ENCODE measurements around the gene GSK3B. TPM values are rescaled to one million over a fixed set of nuclear protein-coding genes. Genes with fewer than 3 reads are reported as not detected.
"Not testable (repeated sequence)": the region's sequence is repeated elsewhere in the genome, so short reads cannot be mapped to it uniquely, and the experiment has no call there.

Gene GSK3B
- total RNA-seq, 1 donor from 2014 or later, result 88.6 TPM

DNA sequence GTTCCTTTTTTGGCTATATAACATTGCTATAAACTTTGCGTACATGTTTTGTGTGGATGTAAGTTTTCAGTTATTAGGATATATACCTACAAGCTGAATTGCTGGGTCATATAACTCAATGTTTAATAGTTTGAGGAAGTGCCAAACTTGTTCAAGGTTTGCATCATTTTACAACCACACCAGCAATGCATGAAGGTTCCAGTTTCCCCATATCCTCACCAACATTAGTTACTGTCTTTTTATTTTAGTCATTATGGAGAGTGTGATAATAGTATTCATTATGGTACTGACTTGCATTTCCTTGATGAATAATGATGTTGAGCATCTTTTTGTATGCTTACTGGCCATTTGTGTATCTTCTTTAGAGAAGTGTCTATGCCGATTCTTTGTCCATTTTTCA, 200.1 kb downstream of the GSK3B start:
- Histone ChIP-seq H3K27me3 (no peaks in the 10 kb centered on the region), H3K27ac (no peak overlapping the region), H3K9me3 (ENCODE audit: low read depth) (no peaks in the 10 kb centered on the region), H3K36me3 (peaks cover 16% of the 10 kb centered on the region), H4K20me1 (ENCODE audit: low read depth) (peaks cover 5% of the 10 kb centered on the region), H3K79me2 (ENCODE audit: low read depth) (no peaks in the 10 kb centered on the region), H2AFZ (replicated peaks) (no peak overlapping the region), H3K4me2 (no peak overlapping the region), H3K4me1 (peaks cover 6% of the 10 kb centered on the region), H3K9ac (no peak overlapping the region), H3K4me3 (no peak overlapping the region), H3F3A (ENCODE audit: low read depth) (peaks cover 8% of the 10 kb centered on the region)
- Mint-ChIP-seq H3K36me3 (peaks cover 28% of the 10 kb centered on the region), H3K27me3 (ENCODE audit: insufficient read depth, low read depth) (no peaks in the 10 kb centered on the region), H3K9me3 (peaks cover 4% of the 10 kb centered on the region), H3K4me1 (peaks cover 5% of the 10 kb centered on the region), H3K4me3 (no peak overlapping the region), H3K27ac (no peak overlapping the region)
- DNase-seq (ENCODE audit: low spot score), result no peak
- TF ChIP-seq EZH2 (IDR thresholded peaks at IDR 0.05) (no peak), EZH2phosphoT487 (IDR thresholded peaks at IDR 0.05) (no peak)

DNA sequence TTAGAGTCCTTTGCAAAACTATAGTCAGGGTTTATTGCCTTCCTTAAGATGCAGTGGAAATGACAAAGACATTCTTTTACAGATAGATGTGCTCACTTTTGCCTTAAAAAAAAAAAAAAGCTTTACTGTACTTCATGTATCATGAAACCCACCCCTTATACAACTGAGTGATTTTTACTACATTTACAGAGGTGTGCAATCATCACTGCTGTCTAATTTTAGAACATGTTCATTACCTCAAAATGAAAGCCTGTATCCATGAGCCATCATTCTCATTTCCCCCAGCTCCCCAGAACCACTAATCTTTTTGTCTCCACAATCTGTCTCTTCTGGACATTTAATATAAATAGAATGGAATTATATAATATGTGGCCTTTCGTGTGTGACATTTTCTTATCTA, 200.5 kb downstream of the GSK3B start:
- Histone ChIP-seq H3K27me3 (no peaks in the 10 kb centered on the region), H3K27ac (no peak overlapping the region), H3K36me3 (peaks cover 16% of the 10 kb centered on the region), H3K4me2 (no peak overlapping the region), H2AFZ (replicated peaks) (no peak overlapping the region), H4K20me1 (ENCODE audit: low read depth) (peaks cover 5% of the 10 kb centered on the region), H3K9me3 (ENCODE audit: low read depth) (no peaks in the 10 kb centered on the region), H3K4me1 (peaks cover 6% of the 10 kb centered on the region), H3K79me2 (ENCODE audit: low read depth) (no peaks in the 10 kb centered on the region), H3K9ac (no peak overlapping the region), H3K4me3 (no peak overlapping the region), H3F3A (ENCODE audit: low read depth) (peaks cover 8% of the 10 kb centered on the region)
- Mint-ChIP-seq H3K4me3 (no peak overlapping the region), H3K27me3 (ENCODE audit: insufficient read depth, low read depth) (no peaks in the 10 kb centered on the region), H3K4me1 (peaks cover 5% of the 10 kb centered on the region), H3K9me3 (peaks cover 8% of the 10 kb centered on the region), H3K36me3 (peaks cover 29% of the 10 kb centered on the region), H3K27ac (no peak overlapping the region)
- no peak for DNase-seq (ENCODE audit: low spot score)
- TF ChIP-seq CTCF (IDR thresholded peaks at IDR 0.05) (no peak), EZH2phosphoT487 (IDR thresholded peaks at IDR 0.05) (no peak), EZH2 (IDR thresholded peaks at IDR 0.05) (no peak)

- no peak overlapping the region for H3K9ac ChIP-seq
- no peak overlapping the region for H3K4me3 Mint-ChIP-seq
- H3K9me3 Mint-ChIP-seq, result peaks cover 18% of the 10 kb centered on the region
- peaks cover 5% of the 10 kb centered on the region for H3K4me1 Mint-ChIP-seq
- no peaks in the 10 kb centered on the region for H3K79me2 ChIP-seq (ENCODE audit: low read depth)
- peaks cover 43% of the 10 kb centered on the region for H3K36me3 Mint-ChIP-seq
- H3K9me3 ChIP-seq (ENCODE audit: low read depth), result no peaks in the 10 kb centered on the region
- H2AFZ ChIP-seq (replicated peaks), result no peak overlapping the region
- H3F3A ChIP-seq (ENCODE audit: low read depth), result peaks cover 8% of the 10 kb centered on the region
- H3K27ac Mint-ChIP-seq, result no peak overlapping the region
- peaks cover 6% of the 10 kb centered on the region for H3K4me1 ChIP-seq
- no peak overlapping the region for H3K27ac ChIP-seq
- peaks cover 5% of the 10 kb centered on the region for H4K20me1 ChIP-seq (ENCODE audit: low read depth)
- peaks cover 23% of the 10 kb centered on the region for H3K36me3 ChIP-seq
- H3K4me2 ChIP-seq, result no peak overlapping the region
- H3K27me3 ChIP-seq, result no peaks in the 10 kb centered on the region
- no peak overlapping the region for H3K4me3 ChIP-seq
- H3K27me3 Mint-ChIP-seq (ENCODE audit: insufficient read depth, low read depth), result no peaks in the 10 kb centered on the region
- TF ChIP-seq EZH2phosphoT487 (IDR thresholded peaks at IDR 0.05) (no peak), EZH2 (IDR thresholded peaks at IDR 0.05) (no peak), CTCF (IDR thresholded peaks at IDR 0.05) (peak; percentile 75)
- DNase-seq (ENCODE audit: low spot score), result peak; percentile 75
These were observed 202.1 kb downstream of the GSK3B start for GRCh38 chr3:119891944-119892721.

DNA sequence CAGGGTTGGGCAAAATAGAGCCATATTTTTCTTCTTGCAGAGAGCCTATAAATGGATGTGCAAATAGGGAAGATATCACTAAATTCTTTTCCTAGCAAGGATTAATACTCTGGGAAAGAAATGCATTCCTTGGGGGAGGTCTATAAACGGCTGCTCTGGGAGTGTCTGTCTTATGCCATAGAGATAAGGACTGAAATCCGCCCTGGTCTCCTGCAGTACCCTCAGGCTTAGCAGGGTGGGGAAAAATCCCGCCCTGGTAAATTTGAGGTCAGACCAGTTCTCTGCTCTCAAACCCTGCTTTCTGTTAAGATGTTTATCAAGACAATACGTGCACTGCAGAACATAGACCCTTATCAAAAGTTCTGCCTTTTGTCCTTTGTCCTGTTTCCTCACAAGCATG, 205.6 kb downstream of the GSK3B start:
- H3K27ac Mint-ChIP-seq; H3K27ac ChIP-seq; H3K4me3 ChIP-seq; H3K9ac ChIP-seq; H3K27me3 Mint-ChIP-seq (ENCODE audit: insufficient read depth, low read depth); H3K9me3 ChIP-seq (ENCODE audit: low read depth); H3K4me1 ChIP-seq; H3K4me1 Mint-ChIP-seq; H3K79me2 ChIP-seq (ENCODE audit: low read depth); H3F3A ChIP-seq (ENCODE audit: low read depth); H3K4me3 Mint-ChIP-seq; H3K27me3 ChIP-seq; DNase-seq (ENCODE audit: low spot score); H3K4me2 ChIP-seq; H2AFZ ChIP-seq (replicated peaks); H4K20me1 ChIP-seq (ENCODE audit: low read depth): not testable (repeated sequence)
- H3K36me3 ChIP-seq, result peaks cover 24% of the 10 kb centered on the region
- peaks cover 55% of the 10 kb centered on the region for H3K36me3 Mint-ChIP-seq
- peaks cover 26% of the 10 kb centered on the region for H3K9me3 Mint-ChIP-seq

Data from neural progenitor cell (in vitro differentiated cells).